Cardiac septum (tissue), 1 donor: ENCODE results near the gene OXER1. TPM values are rescaled to one million over a fixed set of nuclear protein-coding genes. Genes with fewer than 3 reads are reported as not detected.
"Not testable (repeated sequence)": the region's sequence is repeated elsewhere in the genome, so short reads cannot be mapped to it uniquely, and the experiment has no call there.

ENCODE experiments used
- DNase-seq: peaks from one replicate; pipeline ENCODE4 v3.0.0-alpha.2; 2020; ENCODE audit warnings: low spot score
- intact Hi-C: fragments of 100-400 bp; cut with DNase I; formaldehyde crosslinking; loops from one replicate; pipeline ENCODE4 v1.14.0; 2022
- total RNA-seq: library from RNA; stranded (reverse); fragmentation: NEBNext Ultra II Directional; extraction: Animal tissue kit (Norgen Biotek cat#: 25700); gene quantifications from one replicate; pipeline ENCODE4 v1.2.1, GENCODE V29; 2021
- donor health status: DM: no; HTN: no; CAD: no.

The OXER1 gene
- total RNA-seq, 1 donor from 2014 or later: 0.94 TPM

DNA sequence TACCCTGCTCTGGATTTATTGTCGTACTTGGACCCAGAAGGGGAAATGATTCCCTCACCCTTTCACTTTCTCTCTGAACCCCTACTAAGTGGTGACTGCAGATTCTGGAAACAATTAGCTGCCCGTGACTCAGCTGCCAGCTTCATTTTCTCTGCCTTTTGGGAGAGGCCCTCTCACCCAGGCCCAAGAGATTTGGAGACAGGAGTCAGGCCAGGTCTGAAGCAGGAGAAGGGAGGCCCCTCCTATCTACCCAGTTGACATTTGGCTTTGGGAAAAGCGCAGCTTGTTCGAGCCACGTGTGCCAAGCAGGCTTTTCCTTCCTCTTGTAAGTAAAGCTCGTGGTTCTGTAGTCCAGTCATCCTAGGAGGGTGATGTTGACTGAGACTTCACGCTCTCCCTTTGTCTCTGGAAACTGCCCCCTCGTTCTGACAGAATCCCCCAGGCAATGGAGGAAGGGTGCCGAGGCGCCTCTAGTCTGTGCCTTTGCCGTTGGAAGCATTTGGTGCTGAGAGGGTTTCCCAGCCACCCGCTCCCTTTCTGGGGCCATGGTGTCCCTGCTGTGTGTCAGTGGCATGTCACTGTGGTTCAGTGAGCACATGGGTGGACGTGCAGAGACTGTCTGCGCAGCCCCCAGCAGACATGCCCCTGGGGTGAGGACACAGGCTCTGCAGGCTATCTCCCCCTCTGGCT lies 8.6 kb downstream of the OXER1 start:
- DNase-seq: no peak
- intact Hi-C loops: no loop called here

DNA sequence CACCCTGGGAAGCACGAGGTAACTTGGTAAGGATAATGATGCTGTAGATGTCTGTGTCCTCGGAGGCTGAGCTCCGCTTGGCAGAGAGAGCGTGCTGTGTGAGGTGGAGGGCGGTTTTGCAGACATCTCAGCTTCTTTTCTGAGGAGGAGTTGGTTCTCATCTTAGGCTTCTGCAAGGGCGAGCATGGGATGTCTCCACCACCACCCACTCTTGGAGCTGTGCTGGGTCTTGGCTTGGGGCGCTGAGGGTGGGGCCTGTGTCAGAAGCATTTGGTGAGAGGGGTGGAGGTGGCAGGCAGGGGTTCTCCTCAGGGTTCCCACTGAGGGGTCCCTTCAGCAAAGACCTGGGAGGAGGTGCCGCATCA lies 9.2 kb downstream of the OXER1 start:
- DNase-seq: no peak
- intact Hi-C loops: no loop called here

DNA sequence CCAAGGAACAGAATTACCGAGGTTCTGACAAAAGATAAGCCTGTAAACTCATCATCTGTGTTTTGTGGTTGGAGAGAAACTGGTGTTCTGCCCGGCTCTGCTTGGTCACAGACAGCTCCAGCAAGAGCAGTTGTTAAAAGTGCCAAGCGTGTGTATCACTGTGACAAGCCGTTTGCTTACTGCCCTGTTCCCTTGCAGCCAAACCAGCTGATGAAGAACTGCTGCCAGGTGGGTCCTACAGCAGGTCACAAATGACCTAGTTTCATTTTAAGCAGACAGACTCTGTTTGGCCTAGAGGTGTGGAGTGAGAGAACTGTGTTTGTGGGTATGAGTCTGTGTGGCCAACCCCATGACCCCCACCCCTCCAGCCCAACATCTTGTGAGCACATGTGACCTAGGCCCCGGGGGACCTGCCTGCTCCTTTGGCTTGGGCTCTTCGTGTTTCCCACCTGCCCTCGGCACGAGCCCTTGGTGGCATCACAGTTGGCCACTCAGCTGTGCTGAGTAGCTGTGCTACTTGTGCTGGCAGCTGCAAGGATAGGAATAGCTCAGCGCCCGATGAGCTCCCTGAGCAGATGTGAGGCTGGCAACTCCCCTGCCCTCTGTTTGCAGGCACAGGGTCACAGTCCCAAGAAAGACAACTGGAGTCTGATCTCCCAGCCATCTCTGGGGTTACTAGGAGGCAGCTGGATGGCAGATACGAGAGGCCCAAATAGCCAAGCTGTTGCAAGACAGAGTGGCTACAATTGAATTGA lies 9.7 kb downstream of the OXER1 start:
- intact Hi-C loops: no loop called here
- no peak for DNase-seq

DNA sequence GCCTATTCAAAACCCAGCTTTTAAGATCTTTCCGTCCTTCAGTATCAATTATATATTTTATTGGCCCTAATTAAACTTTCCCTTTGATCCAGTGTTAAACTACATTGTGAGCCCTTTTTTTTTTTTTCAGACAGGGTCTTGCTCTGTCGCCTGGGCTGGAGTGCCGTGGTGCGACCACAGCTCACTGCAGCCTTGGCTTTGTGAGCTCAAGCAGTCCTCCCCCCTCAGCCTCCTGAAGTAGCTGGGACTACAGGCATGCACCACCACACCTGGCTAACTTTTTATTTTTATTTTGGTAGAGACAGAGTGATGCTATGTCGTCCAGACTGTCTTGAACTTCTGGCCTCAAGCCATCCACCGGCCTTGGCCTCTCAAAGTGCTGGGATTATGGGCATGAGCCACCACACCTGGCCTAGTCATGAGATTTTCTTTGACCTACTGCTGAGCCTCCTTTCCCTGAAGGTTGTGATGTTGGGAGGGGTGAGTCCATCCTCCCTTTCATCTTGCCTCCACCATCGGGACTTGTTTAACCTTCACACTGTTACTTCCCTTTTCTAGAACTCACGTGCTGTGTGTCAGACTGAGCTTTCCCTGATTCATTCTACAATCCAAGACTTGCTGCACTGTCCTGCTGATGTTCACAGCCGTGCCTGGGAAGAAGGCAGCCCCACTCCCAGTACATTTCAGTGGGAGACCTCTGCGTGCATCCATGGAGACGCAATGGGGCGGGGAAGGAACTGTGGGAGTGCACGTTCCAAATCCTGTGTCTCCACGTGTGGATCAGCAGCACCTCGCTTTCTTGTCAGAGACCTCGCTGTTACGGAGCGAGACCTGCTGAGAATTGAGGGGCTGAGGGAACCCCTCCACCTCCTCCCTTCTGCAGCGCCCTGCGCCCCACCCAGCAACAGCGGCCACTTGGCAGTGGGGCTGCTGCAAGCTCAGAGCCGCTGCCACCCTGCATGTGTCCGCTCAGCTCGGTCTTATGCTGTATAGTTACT lies 10.8 kb downstream of the OXER1 start:
- DNase-seq: no peak
- intact Hi-C loops: no loop called here

DNA sequence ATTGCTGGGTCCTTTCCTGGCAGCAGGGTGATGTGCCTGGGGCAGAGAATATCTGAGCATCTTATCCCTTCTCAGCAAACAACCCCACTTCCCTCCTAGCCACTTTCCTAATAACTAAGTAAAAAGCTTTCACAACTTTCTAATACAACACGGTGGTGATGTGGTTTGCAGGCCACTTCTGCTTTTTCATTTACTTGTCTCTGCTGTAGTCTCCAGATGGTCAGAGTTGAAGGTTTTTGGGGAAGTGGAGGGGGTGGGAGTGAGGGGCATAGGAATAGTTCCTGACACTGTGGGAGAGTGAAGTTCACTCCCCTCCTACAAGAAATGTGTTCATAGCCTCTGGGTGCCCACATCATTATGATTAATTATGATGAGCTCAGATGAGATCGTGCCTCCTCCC lies 11.6 kb downstream of the OXER1 start:
- intact Hi-C loops: no loop called here
- DNase-seq: no peak

DNA sequence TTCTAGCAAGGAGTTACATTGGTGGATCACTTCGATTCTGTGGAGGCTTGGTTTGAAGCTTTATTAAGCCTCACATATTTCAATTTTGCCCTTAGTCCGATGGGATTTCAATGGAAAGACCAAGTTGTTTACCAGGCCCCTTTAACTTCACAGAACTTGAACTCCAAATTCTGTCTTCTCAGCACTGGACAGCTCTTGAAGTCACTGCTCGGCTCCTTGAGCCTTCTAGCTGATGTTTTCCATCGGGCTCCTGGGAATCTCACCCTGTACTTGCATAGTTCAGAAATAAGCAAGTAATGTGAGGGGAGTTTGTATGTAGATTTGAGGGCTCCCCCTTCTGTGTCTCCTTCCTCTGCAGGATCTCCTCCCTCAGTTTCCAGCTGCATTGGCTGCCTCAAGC lies 15.1 kb downstream of the OXER1 start:
- intact Hi-C loops: no loop called here
- no peak for DNase-seq

DNA sequence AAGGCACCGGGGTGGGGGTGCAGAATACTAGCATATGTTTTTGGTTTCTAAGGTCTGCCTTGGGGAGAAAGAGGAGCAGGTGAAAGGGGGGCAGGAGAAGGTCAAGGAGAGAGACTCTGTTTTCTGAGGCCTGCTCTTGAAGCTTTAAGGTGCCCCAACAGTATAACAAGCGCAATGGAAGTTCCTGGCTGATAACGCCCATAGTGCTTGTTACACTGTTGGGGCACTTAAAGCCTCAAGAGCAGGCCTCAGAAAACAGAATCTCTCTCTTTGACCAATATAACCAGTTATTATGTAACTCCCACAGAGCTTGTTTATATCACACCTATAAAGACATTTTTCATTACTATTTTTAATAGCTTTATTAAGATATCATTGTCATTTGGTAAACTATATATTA lies 16.5 kb downstream of the OXER1 start:
- intact Hi-C loops: no loop called here

DNA sequence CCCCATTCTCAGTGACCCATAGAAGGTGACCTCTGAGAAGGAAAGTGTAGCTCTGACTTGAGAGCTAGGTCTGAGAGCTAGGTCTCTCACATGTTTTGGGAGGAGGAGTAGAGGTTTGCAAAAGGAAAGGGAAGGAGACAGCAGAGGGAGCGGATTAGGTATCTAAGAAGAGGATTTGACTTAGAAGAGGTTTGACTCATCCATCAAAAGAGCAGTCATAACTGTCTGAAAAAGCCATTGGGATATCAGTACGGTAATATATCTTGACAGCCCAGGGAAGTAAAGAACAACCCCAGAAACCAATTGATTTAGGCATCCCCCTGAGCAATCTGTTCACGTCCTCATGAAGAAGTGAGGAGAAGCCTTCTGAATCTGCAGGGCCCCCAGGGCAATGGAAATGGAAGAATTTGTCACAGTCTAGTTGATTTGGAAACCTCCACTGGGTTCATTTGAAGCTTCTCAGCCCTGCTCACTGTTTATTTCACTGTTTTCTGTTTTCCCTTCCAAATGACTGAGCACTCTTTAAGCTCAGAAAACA lies 19.3 kb downstream of the OXER1 start:
- DNase-seq: no peak
- intact Hi-C loops: no loop called here

More for the DNA sequence above, 16.5 kb downstream of the OXER1 start:
- DNase-seq: no peak

DNA sequence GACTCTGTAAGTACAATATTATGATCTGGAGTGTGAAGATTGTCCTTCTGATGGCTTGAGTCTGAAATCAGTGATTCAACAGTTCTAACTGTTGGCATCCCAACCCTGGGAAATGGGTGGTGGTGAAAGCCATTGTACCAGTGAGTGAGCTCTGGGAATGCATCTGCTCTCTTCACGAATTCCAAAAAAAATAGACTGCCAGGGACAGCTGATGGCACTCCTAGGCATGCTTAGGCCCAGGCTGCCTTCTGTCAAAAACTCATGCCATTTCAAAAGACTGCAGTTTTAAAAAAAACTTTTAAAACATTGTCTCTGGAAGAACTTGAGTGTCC lies 20.3 kb downstream of the OXER1 start:
- intact Hi-C loops: no loop called here
- DNase-seq: no peak

DNA sequence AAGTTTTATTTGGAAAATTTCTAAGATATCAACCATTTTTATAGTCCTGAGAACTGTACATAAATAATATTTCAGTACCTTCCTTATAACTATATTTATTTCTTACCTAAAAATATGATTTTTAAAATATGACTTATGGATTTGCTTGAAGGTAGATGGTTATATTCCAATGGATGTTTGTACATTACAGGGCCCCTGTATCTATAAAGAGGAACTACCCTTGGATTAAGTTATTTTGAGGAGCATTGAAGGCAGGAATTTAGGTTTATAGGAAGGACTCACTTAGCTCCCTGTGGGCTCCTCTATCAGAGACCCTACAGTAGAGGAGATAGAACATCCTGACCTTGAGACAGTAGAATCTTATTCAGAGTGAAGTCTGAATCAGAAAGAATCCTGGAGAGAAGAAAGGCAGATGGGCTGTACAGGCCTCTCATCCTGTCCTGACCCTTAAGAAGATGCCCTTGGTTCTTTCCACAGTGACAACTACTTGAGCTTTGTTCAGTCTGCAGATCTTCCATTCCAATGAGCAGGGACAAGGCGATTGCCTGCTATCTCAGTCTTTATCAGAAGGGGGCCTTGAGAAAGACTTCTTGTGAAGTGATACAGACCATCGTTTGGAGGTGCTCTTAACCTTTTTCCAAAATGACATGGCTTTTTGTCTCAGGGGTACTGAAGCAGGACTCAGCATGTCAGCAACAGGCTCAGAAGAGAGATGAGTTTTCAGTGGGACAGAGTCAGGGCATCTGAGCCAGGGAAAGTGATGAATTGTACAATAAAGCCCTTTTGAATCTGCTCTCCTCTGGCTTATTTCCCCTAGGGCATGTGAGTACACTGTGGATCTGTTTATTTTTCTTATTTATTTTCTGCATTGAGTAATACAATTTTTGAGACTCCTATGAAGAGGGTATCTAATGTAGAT lies 20.9 kb downstream of the OXER1 start:
- intact Hi-C loops: no loop called here
- DNase-seq: no peak

DNA sequence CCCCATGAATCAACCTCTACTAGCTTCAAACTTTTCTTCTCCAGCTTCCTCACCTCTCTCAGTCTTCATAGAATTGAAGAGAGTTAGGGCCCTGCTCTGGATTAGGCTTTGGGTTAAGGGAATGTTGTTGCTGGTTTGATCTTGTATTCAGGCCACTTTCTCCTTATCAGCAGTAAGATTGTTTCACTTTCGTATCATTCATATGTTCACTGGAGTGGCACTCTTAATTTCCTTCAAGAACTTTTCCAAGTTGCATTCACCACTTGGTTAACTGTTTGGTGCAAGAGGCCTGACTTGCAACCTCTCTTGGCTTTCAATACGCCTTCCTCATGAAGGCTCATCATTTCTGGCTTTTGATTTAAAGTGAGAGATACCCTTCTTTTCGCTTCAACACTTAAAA lies 22.8 kb downstream of the OXER1 start:
- intact Hi-C loops: no loop called here
- no peak for DNase-seq

DNA sequence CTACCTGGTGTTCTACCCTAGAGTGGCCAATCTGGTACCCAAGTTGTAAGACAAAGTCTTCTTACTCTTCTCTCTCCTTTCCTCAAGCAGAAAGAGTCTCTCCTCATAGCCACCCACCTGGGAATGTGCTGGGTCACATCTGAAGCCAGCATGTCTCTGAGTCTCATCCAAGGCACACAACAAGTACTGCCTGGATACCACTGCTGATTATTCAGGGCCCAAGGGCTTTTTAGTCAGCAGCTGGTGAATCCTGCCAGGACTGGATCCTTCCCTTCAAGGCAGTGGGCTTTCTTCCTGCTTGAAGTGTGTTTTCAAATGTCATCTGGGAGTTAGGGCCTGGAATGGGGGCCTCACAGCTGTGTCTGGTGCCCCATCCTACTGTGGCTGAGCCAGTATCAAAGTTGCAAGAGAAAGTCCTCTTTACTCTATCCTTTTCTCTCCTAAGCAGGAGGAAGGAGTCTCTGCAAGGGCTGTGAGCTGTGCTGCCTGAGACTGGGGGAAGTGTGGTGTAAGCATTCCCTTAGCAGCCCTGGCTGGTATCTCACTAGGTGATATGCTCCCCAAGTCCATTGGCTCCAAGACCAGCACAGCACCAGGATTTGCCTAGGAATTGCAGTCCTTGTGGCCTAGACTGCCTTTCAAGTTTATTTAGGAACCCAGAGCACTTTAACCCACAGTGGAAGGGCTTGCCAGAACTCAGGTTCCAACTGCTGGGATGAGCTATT lies 27.2 kb downstream of the OXER1 start:
- intact Hi-C loops: no loop called here
- no peak for DNase-seq

DNA sequence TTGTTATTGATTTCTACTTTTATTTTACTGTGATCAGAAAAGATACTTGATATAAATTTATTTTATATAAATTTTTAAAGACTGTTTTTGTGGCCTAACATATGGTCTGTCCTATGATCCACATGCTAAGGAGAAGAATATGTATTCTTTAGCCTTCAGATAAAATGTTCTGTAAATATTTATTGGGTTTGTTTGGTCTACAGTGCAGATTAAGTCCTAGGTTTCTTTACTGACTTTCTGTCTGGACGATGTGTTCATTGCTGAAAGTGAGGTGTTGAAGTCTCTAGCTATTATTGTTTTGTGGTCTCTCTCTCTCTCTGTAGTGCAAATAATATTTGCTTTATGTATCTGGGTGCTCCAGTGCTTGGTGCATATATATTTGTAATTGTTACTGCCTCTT lies 30.1 kb downstream of the OXER1 start:
- no peak for DNase-seq
- intact Hi-C loops: no loop called here

DNA sequence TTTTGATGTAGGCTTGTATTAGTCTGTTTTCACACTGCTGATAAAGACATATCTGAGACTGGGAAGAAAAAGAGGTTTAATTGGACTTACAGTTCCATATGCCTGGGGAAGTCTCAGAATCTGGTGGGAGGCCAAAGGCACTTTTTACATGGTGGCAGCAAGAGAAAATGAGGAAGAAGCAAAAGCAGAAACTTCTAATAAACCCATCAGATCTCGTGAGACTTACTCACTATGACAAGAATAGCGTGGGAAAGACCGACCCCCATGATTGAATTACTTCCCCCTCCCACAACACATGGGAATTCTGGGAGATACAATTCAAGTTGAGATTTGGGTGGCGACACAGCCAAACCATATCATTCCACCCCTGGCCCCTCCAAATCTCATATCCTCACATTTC lies 32.6 kb downstream of the OXER1 start:
- intact Hi-C loops, DNase-seq: not testable (repeated sequence)

DNA sequence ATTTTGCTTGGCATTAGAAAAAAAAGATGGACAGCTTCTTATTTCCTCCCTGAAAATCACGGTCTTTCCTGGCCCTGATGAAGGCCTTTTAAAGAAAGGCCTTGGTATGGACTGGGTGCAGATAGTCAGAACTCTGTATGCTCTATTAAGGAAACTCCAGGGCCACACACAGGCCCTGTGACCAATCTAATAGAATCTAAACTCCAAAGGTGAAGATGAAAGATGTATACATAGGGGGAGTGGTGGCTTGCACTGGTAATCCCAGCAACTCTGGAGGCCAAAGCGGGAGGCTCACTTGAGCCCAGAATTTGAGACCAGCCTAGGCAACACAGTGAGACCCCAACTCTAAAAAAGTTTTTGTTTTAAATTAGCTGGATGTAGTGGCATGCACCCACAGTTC lies 37.3 kb downstream of the OXER1 start:
- intact Hi-C loops: no loop called here
- DNase-seq: no peak

DNA sequence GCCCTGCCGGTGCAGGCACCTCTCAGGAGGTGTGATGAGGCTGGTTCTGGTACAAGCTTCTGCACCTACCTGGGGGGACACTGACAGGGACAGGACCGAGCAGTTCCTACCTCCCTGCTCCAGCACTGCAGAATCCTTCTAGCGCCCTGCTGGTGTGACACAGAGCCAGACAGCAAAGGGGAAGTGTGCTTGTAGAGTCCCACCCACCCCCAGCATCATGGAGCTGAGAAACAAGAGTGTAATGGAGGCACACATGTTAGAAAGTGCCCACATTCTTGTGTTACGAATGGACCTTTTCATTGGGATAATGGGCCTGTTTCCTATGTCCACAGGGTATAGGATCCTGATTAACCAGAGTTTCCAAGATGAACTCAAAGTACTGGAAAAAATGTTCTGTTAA lies 38.3 kb downstream of the OXER1 start:
- intact Hi-C loops: no loop called here
- DNase-seq: no peak

DNA sequence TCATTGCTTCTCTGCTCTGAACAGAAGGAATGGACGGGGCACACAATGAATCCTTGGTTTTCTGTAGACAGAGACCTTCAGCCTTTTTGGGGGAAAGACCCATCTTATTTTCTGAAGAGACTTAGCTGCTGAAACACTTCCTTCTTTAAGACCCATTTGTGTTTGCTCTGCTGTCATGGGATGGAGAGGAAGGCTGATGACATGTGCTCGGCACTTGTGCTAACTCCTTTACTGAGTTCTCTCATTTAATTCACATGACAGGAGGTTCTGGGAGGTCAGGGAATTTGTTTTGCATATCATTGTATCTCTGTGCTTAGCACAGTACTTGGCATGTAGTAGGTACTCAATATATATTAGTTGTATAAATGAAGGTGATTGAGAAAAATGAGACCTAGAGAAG lies 39.0 kb downstream of the OXER1 start:
- intact Hi-C loops: no loop called here
- no peak for DNase-seq

DNA sequence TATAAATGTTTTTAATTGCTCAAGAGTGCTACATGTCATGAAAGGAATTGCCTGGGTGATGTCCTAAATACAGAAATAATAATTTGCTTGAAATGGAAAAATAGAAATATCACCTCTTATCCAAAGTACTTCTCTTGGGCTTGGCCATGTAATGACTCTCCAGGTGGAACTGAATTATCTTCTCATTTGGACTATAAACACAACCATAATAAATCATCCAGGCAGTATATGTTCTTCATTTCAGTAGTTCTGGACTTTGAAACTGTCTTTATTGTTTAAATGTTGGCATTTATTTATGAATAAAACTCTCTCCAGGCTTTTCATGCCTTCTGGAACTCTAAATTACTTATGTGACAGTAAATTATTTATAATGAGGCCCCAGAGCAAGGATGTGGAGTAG lies 40.5 kb downstream of the OXER1 start:
- intact Hi-C loops: no loop called here

More for the DNA sequence above, 40.5 kb downstream of the OXER1 start:
- no peak for DNase-seq
